HPDE6-E6E7 (cell line): ENCODE data around the gene TFAP2C.
"Not testable (repeated sequence)": the region's sequence is repeated elsewhere in the genome, so short reads cannot be mapped to it uniquely, and the experiment has no call there.

Experiments
- DNase-seq: peaks from one replicate; pipeline ENCODE4 v3.0.0; 2011; ENCODE audit warnings: missing footprints; ENCODE audit errors: extremely low spot score

The TFAP2C gene

GRCh38 chr20:56616716-56617115 lies 12.4 kb upstream of the TFAP2C start:
- DNase-seq: no peak

GRCh38 chr20:56617489-56617888 lies 11.6 kb upstream of the TFAP2C start:
- no peak for DNase-seq

GRCh38 chr20:56621730-56622129 lies 7.4 kb upstream of the TFAP2C start:
- no peak for DNase-seq

GRCh38 chr20:56623930-56624329 lies 5.2 kb upstream of the TFAP2C start:
- not testable (repeated sequence) for DNase-seq

GRCh38 chr20:56624786-56625681 lies 4.1 kb upstream of the TFAP2C start:
- DNase-seq: no peak

- no peak for DNase-seq
These were observed 3.3 kb upstream of the TFAP2C start for GRCh38 chr20:56625837-56626236.

- DNase-seq: peak; percentile 81
These were observed 2.6 kb upstream of the TFAP2C start for GRCh38 chr20:56626367-56627121.

GRCh38 chr20:56627122-56628014 lies 1.7 kb upstream of the TFAP2C start:
- no peak for DNase-seq

- peak; percentile 67 for DNase-seq
These were observed 862 bp upstream of the TFAP2C start for GRCh38 chr20:56628015-56628872.

- DNase-seq: no peak
These were observed 469 bp downstream of the TFAP2C start for GRCh38 chr20:56629464-56630085.

GRCh38 chr20:56630086-56630493 lies 984 bp downstream of the TFAP2C start:
- peak; percentile 95 for DNase-seq

- no peak for DNase-seq
These were observed 1.6 kb downstream of the TFAP2C start for GRCh38 chr20:56630506-56631317.

GRCh38 chr20:56631318-56631989 lies 2.3 kb downstream of the TFAP2C start:
- DNase-seq: no peak

- DNase-seq: no peak
These were observed 2.9 kb downstream of the TFAP2C start for GRCh38 chr20:56631990-56632327.

- no peak for DNase-seq
These were observed 5.2 kb downstream of the TFAP2C start for GRCh38 chr20:56634307-56634706.

- DNase-seq: no peak
These were observed 5.8 kb downstream of the TFAP2C start for GRCh38 chr20:56634735-56635385.

- DNase-seq: no peak
These were observed 7.6 kb downstream of the TFAP2C start for GRCh38 chr20:56636716-56637115.

- no peak for DNase-seq
These were observed 8.5 kb downstream of the TFAP2C start for GRCh38 chr20:56637576-56637975.

- no peak for DNase-seq
These were observed 17.5 kb downstream of the TFAP2C start for GRCh38 chr20:56646599-56646998.
